Hepatocyte (in vitro differentiated cells): ENCODE measurements around the gene ARIH2. TPM values are rescaled to one million over a fixed set of nuclear protein-coding genes. Genes with fewer than 3 reads are reported as not detected.

Experiments
- DNase-seq: peaks from one replicate; pipeline ENCODE4 v3.0.0-alpha.2; 2016; ENCODE audit warnings: low spot score
- H2AFZ ChIP-seq: fragments of 200-600 bp; sonication (generic); 2 replicates; pipeline ENCODE4 v1.6.0; 2016; ENCODE audit warnings: antibody characterized with exemption, mild to moderate bottlenecking
- H3K27ac ChIP-seq: fragments of 200-600 bp; sonication (generic); 2 replicates; pipeline ENCODE4 v1.5.1; 2016; ENCODE audit warnings: mild to moderate bottlenecking
- H3K27me3 ChIP-seq: fragments of 200-600 bp; sonication (generic); 2 replicates; pipeline ENCODE4 v1.6.1; 2016
- H3K36me3 ChIP-seq: fragments of 200-600 bp; sonication (generic); replicated peaks from 2 replicates; pipeline ENCODE4 v1.5.1; 2016; ENCODE audit warnings: low read depth; ENCODE audit not compliant: insufficient read depth
- H3K4me1 ChIP-seq: fragments of 200-600 bp; sonication (generic); 2 replicates; pipeline ENCODE4 v1.5.1; 2016; ENCODE audit warnings: mild to moderate bottlenecking, moderate library complexity; ENCODE audit not compliant: insufficient read depth
- H3K4me2 ChIP-seq: fragments of 200-600 bp; sonication (generic); 2 replicates; pipeline ENCODE4 v1.6.0; 2016
- H3K4me3 ChIP-seq: fragments of 200-600 bp; sonication (generic); 2 replicates; pipeline ENCODE4 v1.5.1; 2016; ENCODE audit warnings: mild to moderate bottlenecking
- H3K79me2 ChIP-seq: fragments of 200-600 bp; sonication (generic); 2 replicates; pipeline ENCODE4 v1.6.0; 2017; ENCODE audit warnings: mild to moderate bottlenecking
- H3K9me2 ChIP-seq: fragments of 200-600 bp; sonication (generic); replicated peaks from 2 replicates; pipeline ENCODE4 v1.6.0; 2017; ENCODE audit warnings: mild to moderate bottlenecking; ENCODE audit not compliant: insufficient read depth
- H3K9me3 ChIP-seq: fragments of 200-600 bp; sonication (generic); 2 replicates; pipeline ENCODE4 v1.5.1; 2016; ENCODE audit warnings: low read depth, mild to moderate bottlenecking
- H4K20me1 ChIP-seq: fragments of 200-600 bp; sonication (generic); 2 replicates; pipeline ENCODE4 v1.6.0; 2016; ENCODE audit warnings: mild to moderate bottlenecking; ENCODE audit not compliant: insufficient read depth, poor library complexity, severe bottlenecking
- EZH2 ChIP-seq: fragments of 200-600 bp; sonication (generic); IDR thresholded peaks from 2 replicates; pipeline ENCODE4 v1.6.1; 2016; ENCODE audit warnings: antibody characterized with exemption, mild to moderate bottlenecking, borderline replicate concordance
- EZH2phosphoT487 ChIP-seq: fragments of 200-600 bp; sonication (generic); IDR thresholded peaks from one replicate; pipeline ENCODE4 v1.6.1; 2018; ENCODE audit warnings: antibody characterized with exemption, mild to moderate bottlenecking, low read depth, moderate library complexity; ENCODE audit not compliant: unreplicated experiment, severe bottlenecking
- WGBS: methylation state at CpG from one replicate; pipeline ENCODE4 v1.1.6; 2016; ENCODE audit warnings: low lambda C conversion rate; ENCODE audit errors: missing lambda C conversion rate; 5-methylcytosine and 5-hydroxymethylcytosine counted together
- polyA plus RNA-seq: library from polyadenylated mRNA; unstranded; fragments of >200 nt; fragmentation: Nextera tagmentation; extraction: Ambion mirVana; gene quantifications from 2 replicates; pipeline ENCODE4 v1.2.1, GENCODE V29; 2016
- total RNA-seq: library from RNA; depleted of rRNA; stranded (reverse); fragments of >200 nt; gene quantifications from 2 replicates; pipeline ENCODE4 v1.2.3, GENCODE V29; 2014
- TF ChIP-seq, protein P1 (sequence below): fragments of 200-600 bp; sonication (generic); IDR thresholded peaks from 2 replicates; pipeline ENCODE4 v1.5.1; 2016; ENCODE audit warnings: antibody characterized with exemption, mild to moderate bottlenecking; ENCODE audit not compliant: poor library complexity

Gene ARIH2
- total and polyA plus RNA-seq, 2 experiments from 2014 or later: 41.7 to 60.9 TPM

DNA sequence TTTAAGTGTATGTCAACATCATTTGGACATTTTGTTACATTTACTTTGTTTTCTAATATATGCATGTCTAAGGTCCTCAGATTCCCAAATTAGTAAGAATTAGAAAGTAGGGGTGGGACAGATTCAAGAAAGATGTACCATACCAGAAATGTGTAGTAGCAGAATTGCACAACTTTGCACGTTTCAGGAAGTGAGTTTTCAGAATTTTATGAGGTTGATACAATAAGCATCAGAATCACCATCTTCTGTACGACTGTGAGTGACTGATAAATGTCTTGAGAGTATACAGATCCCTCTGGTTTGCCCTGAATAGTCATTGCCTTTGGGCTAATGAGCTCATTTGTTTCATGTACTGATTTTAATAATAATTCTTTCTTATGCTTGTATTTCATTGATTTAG is 9.3 kb downstream of the ARIH2 start:
- Histone ChIP-seq H3K27ac (no peak overlapping the region), H3K9me3 (no peaks in the 10 kb centered on the region), H3K4me3 (no peak overlapping the region), H3K9me2 (no peaks in the 10 kb centered on the region), H3K27me3 (no peaks in the 10 kb centered on the region), H3K4me1 (peaks cover 12% of the 10 kb centered on the region), H2AFZ (no peak overlapping the region), H4K20me1 (peaks cover 54% of the 10 kb centered on the region), H3K36me3 (no peaks in the 10 kb centered on the region), H3K79me2 (peaks cover 98% of the 10 kb centered on the region), H3K4me2 (no peak overlapping the region)
- no peak for DNase-seq
- TF ChIP-seq, protein P1, sequence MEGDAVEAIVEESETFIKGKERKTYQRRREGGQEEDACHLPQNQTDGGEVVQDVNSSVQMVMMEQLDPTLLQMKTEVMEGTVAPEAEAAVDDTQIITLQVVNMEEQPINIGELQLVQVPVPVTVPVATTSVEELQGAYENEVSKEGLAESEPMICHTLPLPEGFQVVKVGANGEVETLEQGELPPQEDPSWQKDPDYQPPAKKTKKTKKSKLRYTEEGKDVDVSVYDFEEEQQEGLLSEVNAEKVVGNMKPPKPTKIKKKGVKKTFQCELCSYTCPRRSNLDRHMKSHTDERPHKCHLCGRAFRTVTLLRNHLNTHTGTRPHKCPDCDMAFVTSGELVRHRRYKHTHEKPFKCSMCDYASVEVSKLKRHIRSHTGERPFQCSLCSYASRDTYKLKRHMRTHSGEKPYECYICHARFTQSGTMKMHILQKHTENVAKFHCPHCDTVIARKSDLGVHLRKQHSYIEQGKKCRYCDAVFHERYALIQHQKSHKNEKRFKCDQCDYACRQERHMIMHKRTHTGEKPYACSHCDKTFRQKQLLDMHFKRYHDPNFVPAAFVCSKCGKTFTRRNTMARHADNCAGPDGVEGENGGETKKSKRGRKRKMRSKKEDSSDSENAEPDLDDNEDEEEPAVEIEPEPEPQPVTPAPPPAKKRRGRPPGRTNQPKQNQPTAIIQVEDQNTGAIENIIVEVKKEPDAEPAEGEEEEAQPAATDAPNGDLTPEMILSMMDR: no peak
- WGBS: 43% methylated on average over 2 of the region's 2 CpGs

DNA sequence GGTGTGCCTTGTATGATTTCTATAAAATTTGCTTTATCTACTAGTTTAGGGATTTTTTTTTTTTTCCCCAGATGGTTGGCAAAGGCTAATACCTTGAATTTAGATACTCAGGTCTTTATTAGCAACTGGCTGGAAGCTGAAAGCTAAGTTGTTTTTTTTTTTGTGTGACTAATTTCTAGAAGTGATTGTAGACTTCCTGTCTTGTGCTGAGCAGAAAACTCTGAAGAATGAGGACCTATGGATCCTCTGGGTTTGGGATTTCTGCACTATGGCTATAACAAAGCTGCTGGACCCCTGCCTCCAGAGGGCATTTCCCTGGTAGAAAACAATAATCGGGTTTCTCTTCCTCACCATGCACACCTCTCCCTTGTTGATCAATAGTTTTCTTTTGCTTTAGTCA is 10.0 kb downstream of the ARIH2 start:
- Histone ChIP-seq H3K4me1 (peaks cover 12% of the 10 kb centered on the region), H3K27me3 (no peaks in the 10 kb centered on the region), H3K9me3 (no peaks in the 10 kb centered on the region), H3K9me2 (no peaks in the 10 kb centered on the region), H3K79me2 (peaks cover 98% of the 10 kb centered on the region), H4K20me1 (peaks cover 55% of the 10 kb centered on the region), H3K4me2 (no peak overlapping the region), H3K4me3 (no peak overlapping the region), H2AFZ (no peak overlapping the region), H3K36me3 (no peaks in the 10 kb centered on the region), H3K27ac (no peak overlapping the region)
- 93% methylated on average over 1 of the region's 1 CpG for WGBS
- no peak for DNase-seq
- no peak for TF ChIP-seq EZH2phosphoT487

DNA sequence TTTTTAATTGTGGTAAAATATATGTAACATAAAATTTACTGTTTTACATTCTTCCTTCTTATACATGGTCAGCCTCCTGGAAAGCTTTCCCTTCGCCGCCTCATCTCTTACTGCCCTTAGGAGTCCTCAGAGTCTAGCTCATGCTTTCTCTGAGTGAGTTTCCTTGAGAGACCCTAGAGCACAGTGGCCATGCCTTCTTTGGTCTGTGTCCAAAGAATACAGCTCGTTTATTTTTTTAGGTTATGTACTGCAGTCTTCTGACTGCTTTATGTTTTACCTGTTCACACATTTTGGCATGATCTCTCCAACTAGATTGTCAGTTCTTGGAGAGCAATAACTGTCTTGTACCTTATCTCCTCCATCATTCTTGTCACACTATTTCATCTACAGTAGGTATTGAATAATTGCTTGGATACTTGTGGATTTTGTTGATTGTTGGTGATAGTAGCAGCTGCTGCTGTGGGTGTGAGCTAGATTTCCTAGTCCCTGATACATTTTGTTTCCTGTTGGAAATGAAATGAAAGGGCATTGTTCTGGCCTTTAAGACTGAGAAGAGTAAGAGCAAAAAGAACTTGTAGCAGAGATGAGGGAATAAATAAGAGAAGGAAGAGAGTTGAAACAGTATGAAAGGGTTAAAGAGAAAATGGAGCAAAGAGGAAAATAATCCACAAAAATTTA is 10.9 kb downstream of the ARIH2 start:
- peaks cover 54% of the 10 kb centered on the region for H4K20me1 ChIP-seq
- no peaks in the 10 kb centered on the region for H3K9me3 ChIP-seq
- H3K36me3 ChIP-seq: no peaks in the 10 kb centered on the region
- no peaks in the 10 kb centered on the region for H3K9me2 ChIP-seq
- no peak for DNase-seq
- H3K4me1 ChIP-seq: peaks cover 12% of the 10 kb centered on the region
- no peak overlapping the region for H3K27ac ChIP-seq
- TF ChIP-seq, protein P1: no peak
- H3K27me3 ChIP-seq: no peaks in the 10 kb centered on the region
- H3K4me2 ChIP-seq: no peak overlapping the region
- 90% methylated on average over 3 of the region's 3 CpGs for WGBS
- no peak overlapping the region for H3K4me3 ChIP-seq
- peaks cover 98% of the 10 kb centered on the region for H3K79me2 ChIP-seq
- H2AFZ ChIP-seq: no peak overlapping the region

DNA sequence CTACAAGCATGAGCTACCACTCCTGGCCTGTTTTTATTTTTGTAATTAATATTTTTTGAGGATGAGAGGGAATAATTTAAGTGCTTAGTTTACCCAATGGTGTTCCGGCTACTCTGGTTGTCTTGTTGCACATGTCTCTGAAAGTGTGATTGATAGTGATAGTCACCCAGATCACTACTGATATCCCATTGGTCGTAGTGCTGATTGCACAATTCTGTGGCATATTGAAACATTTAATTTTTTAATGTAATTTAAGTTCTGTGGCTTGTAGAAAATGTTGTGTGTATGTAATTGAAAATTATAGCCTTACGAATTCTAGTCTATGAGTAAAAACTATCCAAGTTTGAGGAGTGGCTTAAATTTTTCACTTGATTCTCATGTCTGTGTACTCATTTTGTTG is 11.9 kb downstream of the ARIH2 start:
- no peak overlapping the region for H3K27ac ChIP-seq
- H4K20me1 ChIP-seq: peaks cover 54% of the 10 kb centered on the region
- no peak overlapping the region for H2AFZ ChIP-seq
- TF ChIP-seq, protein P1: no peak
- no peak for TF ChIP-seq EZH2phosphoT487
- TF ChIP-seq EZH2: no peak
- H3K4me1 ChIP-seq: peaks cover 12% of the 10 kb centered on the region
- H3K36me3 ChIP-seq: no peaks in the 10 kb centered on the region
- no peaks in the 10 kb centered on the region for H3K27me3 ChIP-seq
- H3K9me3 ChIP-seq: no peaks in the 10 kb centered on the region
- 95% methylated on average over 3 of the region's 3 CpGs for WGBS
- no peak overlapping the region for H3K4me3 ChIP-seq
- no peaks in the 10 kb centered on the region for H3K9me2 ChIP-seq
- DNase-seq: no peak
- H3K4me2 ChIP-seq: no peak overlapping the region
- H3K79me2 ChIP-seq: peaks cover 99% of the 10 kb centered on the region
